Measurements from ENCODE around the gene ATP2A3. TPM values are rescaled to one million over a fixed set of nuclear protein-coding genes. Genes with fewer than 3 reads are reported as not detected.

The ATP2A3 gene
- total RNA-seq, 1 experiment from 2014 or later: 101 TPM

DNA sequence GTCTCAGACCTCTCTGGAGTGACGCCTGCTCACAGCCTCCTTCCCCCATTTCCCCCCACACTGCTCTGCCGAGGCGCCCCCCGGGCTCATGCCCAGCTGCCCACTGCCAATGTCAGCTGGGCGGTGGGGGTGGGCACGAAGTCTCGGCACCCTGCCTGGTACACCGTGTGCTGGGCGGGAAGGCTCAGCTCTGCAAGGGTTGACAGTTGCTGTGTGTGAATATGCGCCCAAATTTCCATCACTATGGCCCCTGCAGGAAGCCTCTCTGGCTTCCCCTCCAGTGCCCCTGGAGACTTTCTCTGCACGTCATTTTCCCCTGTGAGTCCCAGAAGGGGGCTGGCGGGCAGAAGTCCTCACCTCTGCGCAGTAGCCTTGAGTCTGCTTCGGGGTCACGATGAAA is 59.7 kb downstream of the ATP2A3 start:
- Histone ChIP-seq H3K9me3 (ENCODE audit: low read length) (no peaks in the 10 kb centered on the region), H4K20me1 (ENCODE audit: insufficient read depth, low read depth, low read length) (no peaks in the 10 kb centered on the region), H3K9me2 (replicated peaks; ENCODE audit: insufficient read depth, low read length) (no peaks in the 10 kb centered on the region), H3K4me3 (ENCODE audit: low read length) (no peak overlapping the region), H3K27me3 (ENCODE audit: low read length) (no peaks in the 10 kb centered on the region), H3K36me3 (ENCODE audit: insufficient read depth, low read length) (no peaks in the 10 kb centered on the region), H3K4me2 (ENCODE audit: low read depth, low read length, poor library complexity, severe bottlenecking) (no peak overlapping the region), H3K79me2 (ENCODE audit: low read length) (no peaks in the 10 kb centered on the region), H3K9ac (ENCODE audit: low read length) (no peak overlapping the region), H3K27ac (ENCODE audit: low read length) (no peak overlapping the region), H2AFZ (ENCODE audit: low read length) (no peak overlapping the region), H3K4me1 (ENCODE audit: low read length) (peaks cover 5% of the 10 kb centered on the region)
- DNase-seq: no peak

DNA sequence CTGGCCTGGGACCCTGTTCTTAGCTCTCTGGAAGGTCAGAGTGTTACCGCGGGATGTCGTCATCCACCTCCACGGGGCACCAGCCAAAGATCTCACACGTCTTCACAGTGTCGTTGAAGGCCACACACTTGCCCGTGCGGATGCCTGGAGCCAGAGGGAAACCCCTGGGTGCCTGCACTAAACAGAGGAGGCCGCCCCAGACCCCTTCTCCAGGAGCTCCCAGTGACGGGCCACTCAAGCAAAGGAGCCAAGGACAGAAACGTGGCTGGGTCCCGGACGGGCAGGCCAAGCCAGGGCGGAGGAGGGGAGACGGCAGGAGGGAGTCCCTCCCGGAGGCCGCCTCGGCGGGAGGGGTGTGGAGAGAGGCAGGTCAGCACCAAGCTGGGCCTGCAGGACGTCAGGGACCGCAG is 60.4 kb downstream of the ATP2A3 start:
- Histone ChIP-seq H3K79me2 (ENCODE audit: low read length) (no peaks in the 10 kb centered on the region), H3K27me3 (ENCODE audit: low read length) (no peaks in the 10 kb centered on the region), H3K9me2 (replicated peaks; ENCODE audit: insufficient read depth, low read length) (no peaks in the 10 kb centered on the region), H3K4me2 (ENCODE audit: low read depth, low read length, poor library complexity, severe bottlenecking) (no peak overlapping the region), H3K9ac (ENCODE audit: low read length) (no peak overlapping the region), H3K36me3 (ENCODE audit: insufficient read depth, low read length) (no peaks in the 10 kb centered on the region), H2AFZ (ENCODE audit: low read length) (no peak overlapping the region), H3K4me3 (ENCODE audit: low read length) (no peak overlapping the region), H3K27ac (ENCODE audit: low read length) (no peak overlapping the region), H4K20me1 (ENCODE audit: insufficient read depth, low read depth, low read length) (no peaks in the 10 kb centered on the region), H3K4me1 (ENCODE audit: low read length) (peaks cover 5% of the 10 kb centered on the region), H3K9me3 (ENCODE audit: low read length) (no peaks in the 10 kb centered on the region)
- DNase-seq: no peak

DNA sequence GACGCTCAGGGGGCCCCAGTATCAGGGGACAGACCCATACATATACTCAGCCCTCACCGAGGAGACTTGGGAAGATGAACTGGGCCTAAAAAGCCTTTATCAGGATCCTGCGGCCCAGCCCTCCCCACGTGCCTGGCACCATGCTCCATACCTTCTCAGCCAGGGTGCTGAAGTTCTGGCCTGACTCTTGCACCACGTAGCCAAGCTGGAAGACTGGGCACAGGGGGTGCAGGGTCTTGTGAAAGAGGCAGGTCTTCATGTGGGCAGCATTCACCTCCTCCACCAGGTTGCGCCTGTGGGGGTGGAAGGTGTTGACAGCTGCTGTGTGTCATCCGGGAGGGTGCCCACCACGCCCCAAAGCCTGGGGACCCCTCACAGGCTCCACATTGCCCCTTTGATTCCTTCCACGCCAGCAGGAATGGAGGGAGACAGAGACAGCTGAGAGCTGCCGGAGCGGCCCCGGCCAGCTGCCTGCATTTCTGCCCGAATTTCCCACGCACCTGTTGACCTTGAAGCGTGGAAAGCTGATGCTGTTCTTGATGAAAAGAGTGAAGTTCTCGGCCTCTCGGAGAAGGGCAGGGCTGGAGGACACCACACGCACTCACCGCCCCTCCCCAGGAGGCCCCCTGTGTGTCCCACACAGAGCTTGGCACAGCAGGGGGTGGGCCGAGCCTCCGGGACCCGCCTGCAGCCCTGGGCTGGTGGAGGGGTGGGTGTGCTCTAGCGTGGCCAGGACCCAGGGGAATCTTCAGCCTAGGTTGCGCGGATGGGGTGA is 61.0 kb downstream of the ATP2A3 start:
- Histone ChIP-seq H4K20me1 (ENCODE audit: insufficient read depth, low read depth, low read length) (no peaks in the 10 kb centered on the region), H3K4me3 (ENCODE audit: low read length) (no peak overlapping the region), H3K4me2 (ENCODE audit: low read depth, low read length, poor library complexity, severe bottlenecking) (no peak overlapping the region), H3K9me2 (replicated peaks; ENCODE audit: insufficient read depth, low read length) (no peaks in the 10 kb centered on the region), H3K27ac (ENCODE audit: low read length) (no peak overlapping the region), H3K36me3 (ENCODE audit: insufficient read depth, low read length) (no peaks in the 10 kb centered on the region), H3K9ac (ENCODE audit: low read length) (no peak overlapping the region), H3K27me3 (ENCODE audit: low read length) (no peaks in the 10 kb centered on the region), H2AFZ (ENCODE audit: low read length) (no peak overlapping the region), H3K9me3 (ENCODE audit: low read length) (no peaks in the 10 kb centered on the region), H3K79me2 (ENCODE audit: low read length) (no peaks in the 10 kb centered on the region), H3K4me1 (ENCODE audit: low read length) (peaks cover 5% of the 10 kb centered on the region)
- no peak for DNase-seq

DNA sequence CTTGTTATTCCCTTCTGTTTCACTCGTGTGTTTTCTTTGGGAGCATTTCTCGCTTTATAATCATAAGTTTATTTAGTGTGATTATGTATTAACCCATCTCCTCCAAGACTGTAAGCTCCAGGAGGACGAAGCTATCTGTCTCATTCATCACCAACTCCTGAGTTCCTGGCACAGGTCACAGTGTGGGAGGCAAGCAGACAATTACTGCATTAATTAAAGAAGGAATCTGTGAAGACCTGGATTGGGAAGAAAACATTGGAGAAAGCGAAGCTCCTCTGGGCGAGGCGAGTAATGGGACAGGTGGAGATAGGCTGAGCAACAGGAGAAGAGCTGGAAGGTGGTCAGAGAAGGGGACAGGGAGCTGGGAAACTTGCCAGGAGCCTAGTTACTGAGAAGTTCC is 63.6 kb downstream of the ATP2A3 start:
- Histone ChIP-seq H3K36me3 (ENCODE audit: insufficient read depth, low read length) (no peaks in the 10 kb centered on the region), H3K4me2 (ENCODE audit: low read depth, low read length, poor library complexity, severe bottlenecking) (no peak overlapping the region), H3K9me2 (replicated peaks; ENCODE audit: insufficient read depth, low read length) (no peaks in the 10 kb centered on the region), H3K9ac (ENCODE audit: low read length) (no peak overlapping the region), H4K20me1 (ENCODE audit: insufficient read depth, low read depth, low read length) (no peaks in the 10 kb centered on the region), H3K79me2 (ENCODE audit: low read length) (no peaks in the 10 kb centered on the region), H2AFZ (ENCODE audit: low read length) (no peak overlapping the region), H3K4me1 (ENCODE audit: low read length) (peaks cover 5% of the 10 kb centered on the region), H3K9me3 (ENCODE audit: low read length) (no peaks in the 10 kb centered on the region), H3K4me3 (ENCODE audit: low read length) (no peak overlapping the region), H3K27ac (ENCODE audit: low read length) (no peak overlapping the region), H3K27me3 (ENCODE audit: low read length) (no peaks in the 10 kb centered on the region)
- DNase-seq: no peak

DNA sequence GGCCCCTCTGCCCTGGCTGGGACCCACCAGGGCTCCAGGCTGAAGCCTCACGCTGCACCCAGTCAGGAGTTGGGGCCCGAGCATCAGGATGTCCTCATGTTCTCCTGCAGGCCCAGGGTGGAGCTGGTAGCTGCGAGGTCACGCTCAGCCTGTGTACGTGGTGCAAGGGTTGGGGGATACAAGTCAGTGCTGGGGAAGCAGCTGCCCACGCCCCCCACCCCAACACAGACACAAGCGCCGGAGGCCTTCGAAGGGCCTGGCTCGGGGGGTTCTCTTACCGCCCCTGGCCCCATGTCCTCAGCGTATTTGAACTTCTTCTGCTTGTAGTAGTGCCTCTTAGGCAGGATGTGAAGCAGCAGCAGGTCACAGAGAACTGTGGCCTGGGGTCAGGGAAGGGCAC is 66.5 kb downstream of the ATP2A3 start:
- no peak overlapping the region for H3K4me3 ChIP-seq (ENCODE audit: low read length)
- H3K9me2 ChIP-seq (replicated peaks; ENCODE audit: insufficient read depth, low read length): no peaks in the 10 kb centered on the region
- H3K4me1 ChIP-seq (ENCODE audit: low read length): peaks cover 4% of the 10 kb centered on the region; the same call in 1 of the 2 replicates
- no peaks in the 10 kb centered on the region for H3K27me3 ChIP-seq (ENCODE audit: low read length)
- no peak overlapping the region for H2AFZ ChIP-seq (ENCODE audit: low read length)
- H3K27ac ChIP-seq (ENCODE audit: low read length): no peak overlapping the region
- H3K79me2 ChIP-seq (ENCODE audit: low read length): no peaks in the 10 kb centered on the region
- no peak overlapping the region for H3K9ac ChIP-seq (ENCODE audit: low read length)
- H3K4me2 ChIP-seq (ENCODE audit: low read depth, low read length, poor library complexity, severe bottlenecking): no peak overlapping the region
- H3K9me3 ChIP-seq (ENCODE audit: low read length): no peaks in the 10 kb centered on the region
- no peak for DNase-seq
- no peaks in the 10 kb centered on the region for H4K20me1 ChIP-seq (ENCODE audit: insufficient read depth, low read depth, low read length)
- H3K36me3 ChIP-seq (ENCODE audit: insufficient read depth, low read length): no peaks in the 10 kb centered on the region

DNA sequence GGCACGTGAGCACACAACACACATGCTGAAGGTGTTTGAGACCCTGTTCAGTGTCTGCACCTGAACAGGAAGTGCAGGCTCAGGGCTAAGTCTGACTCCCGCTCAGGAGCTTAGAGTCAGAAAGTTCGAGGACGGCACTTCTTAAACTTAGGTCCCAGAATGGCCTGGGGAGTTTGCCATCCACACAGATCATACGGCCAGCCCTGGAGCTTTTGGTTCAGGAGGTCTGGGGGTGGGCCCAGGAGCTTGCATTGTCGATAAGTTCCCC is 67.3 kb downstream of the ATP2A3 start:
- no peaks in the 10 kb centered on the region for H3K9me3 ChIP-seq (ENCODE audit: low read length)
- no peak overlapping the region for H2AFZ ChIP-seq (ENCODE audit: low read length)
- no peak overlapping the region for H3K9ac ChIP-seq (ENCODE audit: low read length)

DNA sequence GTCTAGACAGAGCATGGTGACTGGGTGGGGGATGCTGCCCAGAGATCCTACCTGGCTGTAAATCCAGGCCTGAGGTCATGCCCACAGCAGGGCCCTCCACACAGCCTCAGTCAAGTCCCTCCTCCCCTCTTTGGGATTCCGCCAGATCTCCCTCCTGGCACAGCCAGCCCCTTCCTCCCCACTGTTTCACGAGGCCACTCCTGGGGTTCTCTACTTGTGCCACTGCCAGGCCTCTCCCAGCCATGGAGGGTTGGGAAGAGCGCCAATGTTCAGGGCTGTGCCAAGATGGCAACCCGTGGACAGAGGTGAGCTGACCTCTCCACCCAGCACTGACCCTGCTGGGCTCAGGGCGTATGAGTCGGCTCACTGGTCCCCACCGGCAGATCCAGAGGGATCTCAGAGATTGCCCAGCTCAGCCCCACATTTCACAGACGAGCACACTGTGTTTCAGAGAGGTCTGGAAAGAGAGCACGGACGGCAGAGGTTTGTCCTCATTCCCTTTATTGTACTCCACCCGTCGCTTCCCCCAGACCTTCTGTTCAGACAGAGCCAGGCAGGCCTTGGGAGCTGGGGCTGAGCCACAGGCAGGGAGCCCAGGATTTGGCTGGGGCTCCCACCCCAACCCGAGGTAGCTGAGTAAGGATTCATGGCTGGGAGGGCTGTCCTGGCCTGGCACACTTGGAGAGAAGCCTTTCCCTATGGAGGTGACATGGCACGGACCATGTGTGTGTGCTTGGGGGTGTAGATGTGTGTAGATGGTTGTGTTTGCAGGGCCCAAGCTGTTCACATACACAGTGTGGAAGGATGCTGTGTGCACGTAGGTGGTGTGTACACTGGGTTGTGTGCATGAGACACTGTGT is 67.9 kb downstream of the ATP2A3 start:
- Histone ChIP-seq H3K27ac (ENCODE audit: low read length) (no peak overlapping the region), H4K20me1 (ENCODE audit: insufficient read depth, low read depth, low read length) (peaks cover 4% of the 10 kb centered on the region; the same call in 1 of the 2 replicates), H2AFZ (ENCODE audit: low read length) (no peak overlapping the region), H3K36me3 (ENCODE audit: insufficient read depth, low read length) (no peaks in the 10 kb centered on the region), H3K4me2 (ENCODE audit: low read depth, low read length, poor library complexity, severe bottlenecking) (no peak overlapping the region), H3K9me3 (ENCODE audit: low read length) (no peaks in the 10 kb centered on the region), H3K4me3 (ENCODE audit: low read length) (no peak overlapping the region), H3K27me3 (ENCODE audit: low read length) (no peaks in the 10 kb centered on the region), H3K79me2 (ENCODE audit: low read length) (no peaks in the 10 kb centered on the region), H3K9ac (ENCODE audit: low read length) (no peak overlapping the region), H3K9me2 (replicated peaks; ENCODE audit: insufficient read depth, low read length) (no peaks in the 10 kb centered on the region), H3K4me1 (ENCODE audit: low read length) (peaks cover 16% of the 10 kb centered on the region)
- no peak for DNase-seq

More for the DNA sequence above, 67.3 kb downstream of the ATP2A3 start:
- Histone ChIP-seq H4K20me1 (ENCODE audit: insufficient read depth, low read depth, low read length) (no peaks in the 10 kb centered on the region), H3K4me1 (ENCODE audit: low read length) (peaks cover 12% of the 10 kb centered on the region), H3K4me2 (ENCODE audit: low read depth, low read length, poor library complexity, severe bottlenecking) (no peak overlapping the region), H3K4me3 (ENCODE audit: low read length) (no peak overlapping the region), H3K27ac (ENCODE audit: low read length) (no peak overlapping the region), H3K36me3 (ENCODE audit: insufficient read depth, low read length) (no peaks in the 10 kb centered on the region), H3K79me2 (ENCODE audit: low read length) (no peaks in the 10 kb centered on the region), H3K9me2 (replicated peaks; ENCODE audit: insufficient read depth, low read length) (no peaks in the 10 kb centered on the region), H3K27me3 (ENCODE audit: low read length) (no peaks in the 10 kb centered on the region)
- no peak for DNase-seq

DNA sequence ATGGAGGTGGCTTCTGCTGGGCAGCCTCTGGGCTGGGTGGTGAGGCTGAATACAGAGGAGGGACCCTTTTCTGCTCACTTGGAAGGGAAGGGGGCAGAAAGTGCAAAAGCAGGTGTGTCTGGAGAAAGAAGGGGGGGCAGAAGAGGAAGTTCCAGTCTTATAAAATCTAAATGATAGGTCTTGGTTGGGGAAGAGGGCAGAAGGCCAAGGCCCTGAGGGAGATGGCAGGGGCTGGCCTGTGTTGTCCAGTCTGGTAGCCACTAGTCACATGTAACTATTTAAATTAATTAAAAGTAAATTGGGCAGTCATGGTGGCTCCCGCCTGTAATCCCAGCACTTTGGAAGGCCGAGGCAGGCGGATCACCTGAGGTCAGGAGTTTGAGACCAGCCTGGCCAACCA is 68.9 kb downstream of the ATP2A3 start:
- H3K27ac ChIP-seq (ENCODE audit: low read length): no peak overlapping the region
- no peak overlapping the region for H3K9ac ChIP-seq (ENCODE audit: low read length)
- no peak overlapping the region for H2AFZ ChIP-seq (ENCODE audit: low read length)
- no peaks in the 10 kb centered on the region for H3K9me3 ChIP-seq (ENCODE audit: low read length)
- peaks cover 25% of the 10 kb centered on the region for H3K4me1 ChIP-seq (ENCODE audit: low read length)
- H3K9me2 ChIP-seq (replicated peaks; ENCODE audit: insufficient read depth, low read length): no peaks in the 10 kb centered on the region
- no peak overlapping the region for H3K4me3 ChIP-seq (ENCODE audit: low read length)
- peaks cover 11% of the 10 kb centered on the region; the same call in 1 of the 2 replicates for H4K20me1 ChIP-seq (ENCODE audit: insufficient read depth, low read depth, low read length)
- H3K27me3 ChIP-seq (ENCODE audit: low read length): no peaks in the 10 kb centered on the region
- H3K79me2 ChIP-seq (ENCODE audit: low read length): no peaks in the 10 kb centered on the region
- no peaks in the 10 kb centered on the region for H3K36me3 ChIP-seq (ENCODE audit: insufficient read depth, low read length)
- no peak for DNase-seq
- H3K4me2 ChIP-seq (ENCODE audit: low read depth, low read length, poor library complexity, severe bottlenecking): no peak overlapping the region

All from Karpas-422 (cell line).